IMR-90 (cell line): ENCODE data around the gene PALLD. TPM values are rescaled to one million over a fixed set of nuclear protein-coding genes. Genes with fewer than 3 reads are reported as not detected.
A peak's percentile ranks its signal among the peaks of the same experiment; 100 is the strongest.

Experiments
- ATAC-seq: fragments of 200-7000 bp; cut with Tn5 transposase; 2 replicates; pipeline ENCODE4 v1.9.1; 2020; ENCODE audit warnings: low read depth, mild to moderate bottlenecking, moderate library complexity
- BruUV-seq: library from RNA; stranded (reverse); fragments of 400-500 nt; replicated peaks from 2 replicates; lab custom pipeline; 2021; lab: Mats Ljungman, UMichigan
- CTCF ChIA-PET: fragments of 300-600 bp; formaldehyde crosslinking; extraction: SDS; loops from one replicate; lab custom pipeline; 2021; ENCODE audit warnings: antibody characterized with exemption; lab: Yijun Ruan, JAX
- POLR2A ChIA-PET: fragments of 300-600 bp; sonication (Branson Sonifier 250); formaldehyde crosslinking; loops from one replicate; lab custom pipeline; 2022; ENCODE audit warnings: antibody characterized with exemption; ENCODE audit not compliant: unreplicated experiment; lab: Charles Lee
- DNase-seq: peaks from one replicate; pipeline ENCODE4 v3.0.0; 2013
- H2AFZ ChIP-seq: replicated peaks from 2 replicates; pipeline ENCODE3; 2013; ENCODE audit warnings: low read length, mild to moderate bottlenecking; ENCODE audit not compliant: poor library complexity
- H2AK5ac ChIP-seq: 2 replicates; pipeline ENCODE4 v1.6.1; 2013; ENCODE audit warnings: low read depth, low read length, inconsistent platforms
- H2AK9ac ChIP-seq: replicated peaks from 2 replicates; pipeline ENCODE3; 2013; ENCODE audit warnings: mild to moderate bottlenecking, low read depth, low read length, moderate library complexity; ENCODE audit not compliant: poor library complexity
- H2BK120ac ChIP-seq: 2 replicates; pipeline ENCODE4 v1.6.1; 2013; ENCODE audit warnings: low read depth, low read length, inconsistent platforms
- H2BK15ac ChIP-seq: 3 replicates; pipeline ENCODE4 v1.6.1; 2013; ENCODE audit warnings: low read depth, low read length, inconsistent platforms
- H2BK20ac ChIP-seq: 2 replicates; pipeline ENCODE4 v1.6.1; 2013; ENCODE audit warnings: low read depth, mild to moderate bottlenecking, inconsistent platforms, low read length, moderate library complexity
- H2BK5ac ChIP-seq: 2 replicates; pipeline ENCODE4 v1.6.1; 2013; ENCODE audit warnings: mild to moderate bottlenecking, low read depth, low read length, inconsistent platforms; ENCODE audit not compliant: poor library complexity, severe bottlenecking
- H3K14ac ChIP-seq: replicated peaks from 2 replicates; pipeline ENCODE4 v1.6.1; 2013; ENCODE audit warnings: low read depth, low read length, inconsistent platforms
- H3K18ac ChIP-seq: 2 replicates; pipeline ENCODE4 v1.6.1; 2013; ENCODE audit warnings: low read depth, low read length, control low read depth
- H3K23ac ChIP-seq: 2 replicates; pipeline ENCODE4 v1.6.1; 2013; ENCODE audit warnings: low read depth, low read length, inconsistent platforms
- H3K27ac ChIP-seq: 2 replicates; pipeline ENCODE4 v1.5.1; 2013; ENCODE audit warnings: mild to moderate bottlenecking, control low read depth, low read length; ENCODE audit not compliant: insufficient read depth
- H3K27me3 ChIP-seq: 2 replicates; pipeline ENCODE4 v1.6.1; 2013; ENCODE audit warnings: low read length; ENCODE audit not compliant: control insufficient read depth, insufficient read depth
- H3K36me3 ChIP-seq: 2 replicates; pipeline ENCODE4 v1.6.1; 2013; ENCODE audit warnings: low read length, mixed read lengths; ENCODE audit not compliant: control insufficient read depth, insufficient read depth
- H3K4ac ChIP-seq: 2 replicates; pipeline ENCODE4 v1.6.1; 2013; ENCODE audit warnings: low read depth, low read length, inconsistent platforms
- H3K4me1 ChIP-seq: 2 replicates; pipeline ENCODE4 v1.6.1; 2013; ENCODE audit warnings: low read length, mixed read lengths; ENCODE audit not compliant: control insufficient read depth, insufficient read depth
- H3K4me2 ChIP-seq: 2 replicates; pipeline ENCODE4 v1.6.1; 2013; ENCODE audit warnings: low read depth, mild to moderate bottlenecking, control low read depth, low read length, moderate library complexity
- H3K4me3 ChIP-seq: 2 replicates; pipeline ENCODE4 v1.5.1; 2013; ENCODE audit warnings: low read depth, mild to moderate bottlenecking, control low read depth, low read length, moderate library complexity; ENCODE audit not compliant: insufficient read depth
- H3K56ac ChIP-seq: 2 replicates; pipeline ENCODE4 v1.6.1; 2013; ENCODE audit warnings: low read length, inconsistent platforms; ENCODE audit not compliant: insufficient read depth; ENCODE audit errors: extremely low read depth
- H3K79me1 ChIP-seq, 2 experiments: 2 replicates each; pipeline ENCODE4 v1.6.1; 2013; ENCODE audit warnings: low read length in 2 of 2, inconsistent platforms in 1 of 2, low read depth in 1 of 2
- H3K9ac ChIP-seq: 2 replicates; pipeline ENCODE4 v1.6.1; 2013; ENCODE audit warnings: low read depth, low read length, control low read depth
- H3K9me1 ChIP-seq: 2 replicates; pipeline ENCODE4 v1.6.1; 2013; ENCODE audit warnings: low read length, inconsistent platforms; ENCODE audit not compliant: insufficient read depth
- H3K9me3 ChIP-seq: 2 replicates; pipeline ENCODE4 v1.6.1; 2013; ENCODE audit warnings: low read length; ENCODE audit not compliant: control insufficient read depth, insufficient read depth
- H4K20me1 ChIP-seq: 2 replicates; pipeline ENCODE4 v1.6.1; 2013; ENCODE audit warnings: low read length, inconsistent platforms; ENCODE audit not compliant: insufficient read depth
- H4K5ac ChIP-seq: 2 replicates; pipeline ENCODE4 v1.6.1; 2013; ENCODE audit warnings: mild to moderate bottlenecking, low read depth, low read length, control low read depth
- H4K8ac ChIP-seq, 2 experiments: 2 replicates each; pipeline ENCODE4 v1.6.1; 2013; ENCODE audit warnings: low read depth in 2 of 2, low read length in 2 of 2, control low read depth in 1 of 2, inconsistent platforms in 1 of 2
- H4K91ac ChIP-seq: 2 replicates; pipeline ENCODE4 v1.6.1; 2013; ENCODE audit warnings: low read depth, low read length, inconsistent platforms; ENCODE audit not compliant: insufficient read depth
- BHLHE40 ChIP-seq: fragments of 150-350 bp; IDR thresholded peaks from 2 replicates; pipeline ENCODE4 v1.6.1; 2016; ENCODE audit warnings: mild to moderate bottlenecking, low read depth, low read length
- CEBPB ChIP-seq: IDR thresholded peaks from 2 replicates; pipeline ENCODE4 v1.6.1; 2012; ENCODE audit warnings: low read depth, low read length, improper control_type of control experiment
- CHD1 ChIP-seq: IDR thresholded peaks from 2 replicates; pipeline ENCODE4 v1.6.1; 2012; ENCODE audit warnings: low read depth, low read length, improper control_type of control experiment
- MAZ ChIP-seq: IDR thresholded peaks from 2 replicates; pipeline ENCODE4 v1.6.1; 2012; ENCODE audit warnings: low read depth, mild to moderate bottlenecking, low read length, improper control_type of control experiment, moderate library complexity, borderline replicate concordance
- NFE2L2 ChIP-seq: fragments of 150-350 bp; IDR thresholded peaks from 2 replicates; pipeline ENCODE4 v1.6.1; 2016; ENCODE audit warnings: low read depth, mild to moderate bottlenecking, low read length
- POLR2A ChIP-seq: IDR thresholded peaks from 2 replicates; pipeline ENCODE4 v1.6.1; 2012; ENCODE audit warnings: mild to moderate bottlenecking, low read depth, low read length
- RAD21 ChIP-seq: IDR thresholded peaks from 2 replicates; pipeline ENCODE4 v1.6.1; 2012; ENCODE audit warnings: low read length, improper control_type of control experiment
- RFX5 ChIP-seq: IDR thresholded peaks from 2 replicates; pipeline ENCODE4 v1.8.0; 2012; ENCODE audit warnings: low read depth, mild to moderate bottlenecking, low read length, moderate library complexity
- SMC3 ChIP-seq: fragments of 150-350 bp; IDR thresholded peaks from 2 replicates; pipeline ENCODE4 v1.6.1; 2016; ENCODE audit warnings: low read depth, mild to moderate bottlenecking, antibody characterized with exemption, low read length, moderate library complexity
- WGBS, 2 experiments: methylation state at CpG; one replicate each; pipeline versions ENCODE4 v1.1.5 to v1.1.7; 2013; ENCODE audit warnings: missing lambda C conversion rate in 2 of 2; ENCODE audit not compliant: insufficient read length in 1 of 2; ENCODE audit errors: extremely low coverage in 2 of 2; 5-methylcytosine and 5-hydroxymethylcytosine counted together
- dilution Hi-C: fragments of 300-500 bp; cut with HindIII; formaldehyde crosslinking; loops from one replicate; pipeline ENCODE4 v1.14.3; 2018; ENCODE audit warnings: low sequenced_read_pairs; ENCODE audit not compliant: unreplicated experiment
- in situ Hi-C: fragments of 300-500 bp; cut with MboI; formaldehyde crosslinking; loops from 3 replicates; pipeline ENCODE4 v1.14.3; 2019; ENCODE audit warnings: low sequenced_read_pairs, inconsistent platforms, mixed read lengths
- intact Hi-C: fragments of 100-400 bp; cut with micrococcal nuclease; formaldehyde crosslinking; loops from 2 replicates; pipeline ENCODE4 v1.10.0; 2022
- polyA plus RNA-seq, 3 experiments: library from polyadenylated mRNA; depleted of rRNA; stranded (reverse); fragments of >200 nt; gene quantifications; 2 replicates each; pipeline ENCODE4 v1.2.3, GENCODE V29; 2012; ENCODE audit warnings: low replicate concordance in 1 of 3
- total RNA-seq: library from RNA; depleted of rRNA; stranded (reverse); fragments of >200 nt; gene quantifications from 2 replicates; pipeline ENCODE4 v1.2.3, GENCODE V29; 2012
- TF ChIP-seq, protein P1 (sequence below): fragments of 150-350 bp; IDR thresholded peaks from 2 replicates; pipeline ENCODE4 v1.6.1; 2017; ENCODE audit warnings: mild to moderate bottlenecking, antibody characterized with exemption, low read length, low read depth
- TF ChIP-seq, protein P2 (sequence below): fragments of 150-350 bp; IDR thresholded peaks from 2 replicates; pipeline ENCODE4 v1.6.1; 2016; ENCODE audit warnings: low read depth, mild to moderate bottlenecking, low read length, moderate library complexity, borderline replicate concordance

The PALLD gene
- total and polyA plus RNA-seq, 2 of the 4 experiments (the other 2 are of a cell fraction): 91.0 to 91.9 TPM

GRCh38 chr4:168540086-168540485, 43.2 kb downstream of the PALLD start:
- ATAC-seq: peak; percentile 70
- peak overlapping the region; percentile 43; the same call in 2 of the 3 replicates for H2BK15ac ChIP-seq
- no peaks in the 10 kb centered on the region for H3K36me3 ChIP-seq
- H3K4me3 ChIP-seq: peak overlapping the region; percentile 38; the same call in 1 of the 2 replicates
- H2AK9ac ChIP-seq: no peak overlapping the region
- peaks cover 9% of the 10 kb centered on the region for H3K9me1 ChIP-seq
- peak overlapping the region; percentile 24; the same call in 1 of the 2 replicates for H4K5ac ChIP-seq
- CTCF ChIA-PET: interaction anchor here (1.6 kb wide), 1 partner anchor 13 kb away, joined by 3 read pairs; no protein-coding TSS in a partner anchor
- peak overlapping the region; percentile 55; the same call in 1 of the 2 replicates for H2BK20ac ChIP-seq
- H2AFZ ChIP-seq: peak overlapping the region; percentile 36
- peak overlapping the region; percentile 72 for H2BK120ac ChIP-seq
- no peak overlapping the region for H3K9ac ChIP-seq
- TF ChIP-seq BHLHE40 (no peak; the same call in 1 of the 2 replicates), RFX5 (no peak), MAZ (no peak), CHD1 (no peak), CEBPB (no peak), NFE2L2 (no peak), POLR2A (no peak), RAD21 (no peak), SMC3 (no peak)
- TF ChIP-seq, protein P1, sequence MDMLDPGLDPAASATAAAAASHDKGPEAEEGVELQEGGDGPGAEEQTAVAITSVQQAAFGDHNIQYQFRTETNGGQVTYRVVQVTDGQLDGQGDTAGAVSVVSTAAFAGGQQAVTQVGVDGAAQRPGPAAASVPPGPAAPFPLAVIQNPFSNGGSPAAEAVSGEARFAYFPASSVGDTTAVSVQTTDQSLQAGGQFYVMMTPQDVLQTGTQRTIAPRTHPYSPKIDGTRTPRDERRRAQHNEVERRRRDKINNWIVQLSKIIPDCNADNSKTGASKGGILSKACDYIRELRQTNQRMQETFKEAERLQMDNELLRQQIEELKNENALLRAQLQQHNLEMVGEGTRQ: no peak
- TF ChIP-seq, protein P2, sequence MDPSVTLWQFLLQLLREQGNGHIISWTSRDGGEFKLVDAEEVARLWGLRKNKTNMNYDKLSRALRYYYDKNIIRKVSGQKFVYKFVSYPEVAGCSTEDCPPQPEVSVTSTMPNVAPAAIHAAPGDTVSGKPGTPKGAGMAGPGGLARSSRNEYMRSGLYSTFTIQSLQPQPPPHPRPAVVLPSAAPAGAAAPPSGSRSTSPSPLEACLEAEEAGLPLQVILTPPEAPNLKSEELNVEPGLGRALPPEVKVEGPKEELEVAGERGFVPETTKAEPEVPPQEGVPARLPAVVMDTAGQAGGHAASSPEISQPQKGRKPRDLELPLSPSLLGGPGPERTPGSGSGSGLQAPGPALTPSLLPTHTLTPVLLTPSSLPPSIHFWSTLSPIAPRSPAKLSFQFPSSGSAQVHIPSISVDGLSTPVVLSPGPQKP: no peak
- peak overlapping the region in 1 of 2 experiments; percentile 73; a peak in 3 of 4 replicates for H4K8ac ChIP-seq
- POLR2A ChIA-PET: no interaction called here
- H3K14ac ChIP-seq: peak overlapping the region; percentile 26
- H3K18ac ChIP-seq: peak overlapping the region; percentile 86; the same call in 1 of the 2 replicates
- H3K27me3 ChIP-seq: no peaks in the 10 kb centered on the region
- peak; percentile 86 for DNase-seq
- intact Hi-C loops (no loop called here), dilution Hi-C loops (no loop called here), in situ Hi-C loops (no loop called here)
- H3K23ac ChIP-seq: peak overlapping the region; percentile 32; the same call in 1 of the 2 replicates
- no CpG with 5 or more reads among the region's 9 CpGs for WGBS, 2 experiments
- H3K4ac ChIP-seq: peak overlapping the region; percentile 39
- H3K9me3 ChIP-seq: no peaks in the 10 kb centered on the region
- peak overlapping the region; percentile 94 for H2BK5ac ChIP-seq
- peak overlapping the region; percentile 20; the same call in 1 of the 2 replicates for H2AK5ac ChIP-seq
- peak overlapping the region; percentile 36; the same call in 1 of the 2 replicates for H3K27ac ChIP-seq
- H4K91ac ChIP-seq: peak overlapping the region; percentile 27; the same call in 1 of the 2 replicates
- H4K20me1 ChIP-seq: no peaks in the 10 kb centered on the region
- no peaks in the 10 kb centered on the region for H3K79me1 ChIP-seq
- H3K56ac ChIP-seq: peak overlapping the region; percentile 39; the same call in 1 of the 2 replicates
- H3K4me2 ChIP-seq: peak overlapping the region; percentile 84; the same call in 1 of the 2 replicates
- no TSS peak for BruUV-seq
- H3K4me1 ChIP-seq: peaks cover 9% of the 10 kb centered on the region; the same call in 1 of the 2 replicates
